GM13976 (cell line): ENCODE measurements around the gene LNPK.

Experiments
- DNase-seq: peaks from one replicate; pipeline ENCODE4 v3.0.0; 2012; ENCODE audit warnings: low spot score
- in situ Hi-C: fragments of 300-500 bp; cut with MboI; formaldehyde crosslinking; loops from one replicate; pipeline ENCODE4 v1.12.0; 2022; ENCODE audit warnings: low sequenced_read_pairs, mixed read lengths, inconsistent platforms; ENCODE audit not compliant: unreplicated experiment
- TF ChIP-seq, protein P1 (sequence below): IDR thresholded peaks from 2 replicates; pipeline ENCODE4 v1.5.1; 2012; ENCODE audit warnings: borderline replicate concordance, mild to moderate bottlenecking; ENCODE audit not compliant: insufficient read depth; ENCODE audit errors: extremely low read depth, missing control alignments, control extremely low read depth

Gene LNPK

DNA sequence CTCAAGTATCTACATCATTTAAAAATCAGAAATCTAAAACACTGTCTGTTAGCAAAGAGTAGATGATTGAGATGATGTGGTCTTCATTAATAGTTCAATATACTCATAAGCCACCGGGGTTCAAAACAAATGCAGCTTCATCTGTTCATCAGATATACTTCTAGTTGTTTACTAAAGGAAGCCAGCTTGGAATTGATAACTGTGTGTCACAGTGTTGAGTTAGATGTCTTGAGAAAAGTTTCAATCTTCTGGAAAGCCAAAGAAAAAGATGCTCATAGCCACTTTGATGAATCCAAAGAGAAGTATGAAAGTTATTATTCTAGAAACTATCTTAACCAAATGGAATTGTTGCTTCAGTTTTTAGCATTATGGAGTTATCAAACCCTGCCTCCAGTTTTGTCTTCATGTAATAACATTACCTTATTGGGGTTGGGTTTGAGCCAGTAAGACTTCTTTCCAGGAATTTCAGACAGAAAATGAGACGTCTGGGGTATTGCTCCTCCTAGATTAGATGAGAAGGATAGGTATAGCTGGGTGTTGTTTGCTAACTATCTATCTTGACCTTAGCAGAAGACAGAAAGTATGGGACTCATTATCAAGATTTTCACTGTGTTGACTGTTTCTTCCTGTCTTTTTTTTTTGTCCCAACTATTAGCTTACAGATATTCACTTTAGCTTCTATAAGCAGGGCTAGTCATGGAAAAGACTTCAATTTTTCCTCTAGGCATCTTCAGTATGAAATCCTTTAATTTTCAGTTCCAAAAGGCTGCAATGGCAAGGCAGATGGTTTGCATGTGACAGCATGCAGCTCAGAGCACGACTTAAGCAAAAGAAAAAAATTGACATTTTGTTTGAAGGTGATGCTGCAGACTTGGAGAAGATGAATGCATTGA is 66.5 kb downstream of the LNPK start:
- TF ChIP-seq, protein P1, sequence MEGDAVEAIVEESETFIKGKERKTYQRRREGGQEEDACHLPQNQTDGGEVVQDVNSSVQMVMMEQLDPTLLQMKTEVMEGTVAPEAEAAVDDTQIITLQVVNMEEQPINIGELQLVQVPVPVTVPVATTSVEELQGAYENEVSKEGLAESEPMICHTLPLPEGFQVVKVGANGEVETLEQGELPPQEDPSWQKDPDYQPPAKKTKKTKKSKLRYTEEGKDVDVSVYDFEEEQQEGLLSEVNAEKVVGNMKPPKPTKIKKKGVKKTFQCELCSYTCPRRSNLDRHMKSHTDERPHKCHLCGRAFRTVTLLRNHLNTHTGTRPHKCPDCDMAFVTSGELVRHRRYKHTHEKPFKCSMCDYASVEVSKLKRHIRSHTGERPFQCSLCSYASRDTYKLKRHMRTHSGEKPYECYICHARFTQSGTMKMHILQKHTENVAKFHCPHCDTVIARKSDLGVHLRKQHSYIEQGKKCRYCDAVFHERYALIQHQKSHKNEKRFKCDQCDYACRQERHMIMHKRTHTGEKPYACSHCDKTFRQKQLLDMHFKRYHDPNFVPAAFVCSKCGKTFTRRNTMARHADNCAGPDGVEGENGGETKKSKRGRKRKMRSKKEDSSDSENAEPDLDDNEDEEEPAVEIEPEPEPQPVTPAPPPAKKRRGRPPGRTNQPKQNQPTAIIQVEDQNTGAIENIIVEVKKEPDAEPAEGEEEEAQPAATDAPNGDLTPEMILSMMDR, result no peak
- in situ Hi-C loops, result no loop called here
- DNase-seq, result no peak

DNA sequence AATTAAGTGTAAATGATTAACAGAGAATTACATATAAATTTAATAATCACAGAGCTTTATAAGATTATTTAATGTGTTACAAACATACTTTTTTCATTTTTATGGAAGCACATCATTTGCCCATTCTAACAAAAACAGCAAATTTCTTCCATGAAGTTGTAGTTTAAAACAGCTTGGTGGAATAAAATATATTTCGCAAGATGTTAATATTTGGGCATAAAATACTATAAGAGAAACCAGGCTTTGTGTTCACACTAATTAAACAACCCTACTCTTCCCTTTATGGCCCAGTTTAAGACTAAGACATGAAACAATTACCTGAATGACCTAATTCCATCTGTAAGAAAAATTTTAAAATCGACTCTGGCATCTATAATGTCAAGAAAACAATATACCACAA is 69.4 kb downstream of the LNPK start:
- TF ChIP-seq, protein P1, result no peak
- DNase-seq, result no peak
- in situ Hi-C loops, result no loop called here

DNA sequence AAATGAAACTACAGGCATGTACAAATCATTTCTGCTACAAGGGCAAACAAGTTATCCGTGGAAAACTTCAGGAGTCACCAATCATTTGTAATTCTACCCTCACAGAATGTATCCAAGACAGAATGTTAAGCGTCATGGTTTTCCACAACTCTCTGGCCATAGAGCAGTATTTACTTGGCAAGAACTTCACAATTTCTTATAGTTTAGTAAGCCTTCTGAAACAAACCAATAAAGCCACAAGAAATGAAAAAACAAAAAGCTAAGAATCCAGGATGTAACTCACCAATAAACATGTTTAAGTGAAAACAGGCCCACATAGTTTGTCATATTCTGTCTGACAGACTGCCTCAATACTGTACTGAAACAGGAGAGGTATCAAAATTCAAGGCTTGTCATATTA is 70.3 kb downstream of the LNPK start:
- TF ChIP-seq, protein P1, result no peak
- in situ Hi-C loops, result no loop called here
- DNase-seq, result no peak

- in situ Hi-C loops, result no loop called here
- TF ChIP-seq, protein P1, result no peak
- no peak for DNase-seq
Measured at GRCh38 chr2:175930504-175930903, 71.6 kb downstream of the LNPK start.

DNA sequence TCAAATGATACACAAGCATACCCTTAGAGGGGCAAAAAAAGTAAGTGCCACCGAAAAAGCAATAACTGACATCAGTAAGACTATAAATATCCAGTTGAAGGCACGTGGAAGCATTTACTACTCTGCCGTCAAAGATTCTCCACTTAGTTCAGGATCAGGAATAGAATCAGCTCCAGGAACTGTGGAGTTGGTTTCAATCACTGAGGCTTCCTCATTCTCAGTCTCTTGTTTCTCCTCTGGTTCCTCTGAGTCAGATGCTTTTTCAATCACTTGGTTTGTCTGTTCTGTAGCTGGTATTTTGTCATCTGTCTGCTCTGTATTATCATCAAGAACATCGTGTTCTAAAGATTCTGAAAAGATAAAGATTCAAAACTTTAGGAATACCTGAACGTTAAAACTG is 72.2 kb downstream of the LNPK start:
- TF ChIP-seq, protein P1, result no peak
- in situ Hi-C loops, result no loop called here
- no peak for DNase-seq

DNA sequence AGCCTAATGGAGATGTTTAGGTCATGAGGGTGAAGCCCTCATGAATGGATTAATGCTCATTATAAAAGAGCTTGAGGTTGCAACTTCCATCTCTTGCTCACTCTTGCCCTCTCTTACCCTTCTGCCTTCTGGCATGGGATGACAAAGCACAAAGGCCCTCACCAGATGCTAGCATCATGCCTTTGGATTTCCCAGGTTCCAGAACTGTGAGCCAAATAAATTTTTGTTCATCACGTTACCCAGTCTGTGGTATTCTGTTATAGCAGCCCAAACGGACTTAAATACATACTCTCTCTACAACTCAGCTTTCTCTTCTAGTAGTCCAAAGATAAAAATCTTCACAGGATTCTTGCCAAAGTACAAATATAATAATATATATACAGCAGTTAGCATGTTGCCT is 75.8 kb downstream of the LNPK start:
- DNase-seq, result no peak
- TF ChIP-seq, protein P1, result no peak
- in situ Hi-C loops, result no loop called here
